ENCODE results near the gene GRK3. TPM values are rescaled to one million over a fixed set of nuclear protein-coding genes. Genes with fewer than 3 reads are reported as not detected.

The GRK3 gene
- total RNA-seq, 4 donors from 2014 or later = 0.49 to 1.1 (median 0.81) TPM

DNA sequence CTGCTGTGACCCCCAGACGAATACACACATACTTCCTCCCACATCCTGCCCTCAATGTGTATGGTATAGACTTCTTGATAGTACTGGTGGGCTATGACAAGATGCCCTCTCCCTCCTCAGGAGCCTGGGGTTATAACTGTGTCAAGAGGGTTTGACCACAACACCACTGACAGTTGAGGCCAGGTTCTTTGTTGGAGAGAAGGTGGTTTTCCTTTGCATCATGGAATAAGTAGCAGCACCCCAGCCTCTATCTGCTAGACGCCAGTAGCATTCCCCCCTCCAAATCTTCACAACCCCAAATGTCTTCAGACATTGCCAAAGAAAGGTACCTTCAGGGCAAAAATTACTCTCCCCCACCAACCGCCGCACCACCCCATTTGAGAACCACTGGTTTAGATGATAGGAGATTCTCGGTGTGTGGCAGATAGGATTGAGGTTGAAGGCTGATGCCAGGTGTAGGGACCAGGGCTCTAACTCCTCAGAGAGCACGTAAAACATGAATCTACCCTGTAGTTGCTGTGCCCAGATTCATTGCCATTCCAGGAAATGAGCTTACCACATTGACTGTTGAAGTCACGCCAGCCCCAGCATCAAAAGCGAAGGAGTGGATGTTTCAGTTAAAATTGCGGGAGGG lies 172.0 kb downstream of the GRK3 start:
- H3K9me3 ChIP-seq = no peaks in the 10 kb centered on the region
- H3K4me1 ChIP-seq = peaks cover 4 to 6% of the 10 kb centered on the region in 2 donors
- DNase-seq = no peak
- in situ Hi-C loops (cut with MboI; ENCODE audit: low sequenced_read_pairs in 4 of 4) (no loop called here), intact Hi-C loops (cut with DNase I; ENCODE audit: low total_unique reads) (no loop called here)
- no peak overlapping the region for H3K27ac ChIP-seq
- no peak overlapping the region for H3K4me3 ChIP-seq
- ATAC-seq = no peak
- H3K36me3 ChIP-seq = no peaks in the 10 kb centered on the region
- TF ChIP-seq, protein P1, sequence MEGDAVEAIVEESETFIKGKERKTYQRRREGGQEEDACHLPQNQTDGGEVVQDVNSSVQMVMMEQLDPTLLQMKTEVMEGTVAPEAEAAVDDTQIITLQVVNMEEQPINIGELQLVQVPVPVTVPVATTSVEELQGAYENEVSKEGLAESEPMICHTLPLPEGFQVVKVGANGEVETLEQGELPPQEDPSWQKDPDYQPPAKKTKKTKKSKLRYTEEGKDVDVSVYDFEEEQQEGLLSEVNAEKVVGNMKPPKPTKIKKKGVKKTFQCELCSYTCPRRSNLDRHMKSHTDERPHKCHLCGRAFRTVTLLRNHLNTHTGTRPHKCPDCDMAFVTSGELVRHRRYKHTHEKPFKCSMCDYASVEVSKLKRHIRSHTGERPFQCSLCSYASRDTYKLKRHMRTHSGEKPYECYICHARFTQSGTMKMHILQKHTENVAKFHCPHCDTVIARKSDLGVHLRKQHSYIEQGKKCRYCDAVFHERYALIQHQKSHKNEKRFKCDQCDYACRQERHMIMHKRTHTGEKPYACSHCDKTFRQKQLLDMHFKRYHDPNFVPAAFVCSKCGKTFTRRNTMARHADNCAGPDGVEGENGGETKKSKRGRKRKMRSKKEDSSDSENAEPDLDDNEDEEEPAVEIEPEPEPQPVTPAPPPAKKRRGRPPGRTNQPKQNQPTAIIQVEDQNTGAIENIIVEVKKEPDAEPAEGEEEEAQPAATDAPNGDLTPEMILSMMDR (IDR thresholded peaks at IDR 0.05 in 4 of 5, conservative IDR thresholded peaks at IDR 0.05 in 1 of 5) = no peak
- no peak for TF ChIP-seq POLR2A (IDR thresholded peaks at IDR 0.05)
- H3K27me3 ChIP-seq = no peaks in the 10 kb centered on the region

- in situ Hi-C loops (cut with MboI; ENCODE audit: low sequenced_read_pairs in 4 of 4) (no loop called here), intact Hi-C loops (cut with DNase I; ENCODE audit: low total_unique reads) (loop anchor here (10.0 kb wide), 1 partner anchor 625 kb away; no protein-coding TSS in a partner anchor)
- no peak for DNase-seq
- no peak for ATAC-seq
- no peaks in the 10 kb centered on the region for H3K36me3 ChIP-seq
- no peaks in the 10 kb centered on the region for H3K27me3 ChIP-seq
- H3K9me3 ChIP-seq = no peaks in the 10 kb centered on the region
- peaks cover 11 to 14% of the 10 kb centered on the region in 2 donors for H3K4me1 ChIP-seq
- no peak for TF ChIP-seq POLR2A (IDR thresholded peaks at IDR 0.05)
- TF ChIP-seq, protein P1 (IDR thresholded peaks at IDR 0.05 in 4 of 5, conservative IDR thresholded peaks at IDR 0.05 in 1 of 5) = no peak
- H3K27ac ChIP-seq = no peak overlapping the region
- no peak overlapping the region for H3K4me3 ChIP-seq
Measured at GRCh38 chr22:25739659-25740344, 175.3 kb downstream of the GRK3 start.

DNA sequence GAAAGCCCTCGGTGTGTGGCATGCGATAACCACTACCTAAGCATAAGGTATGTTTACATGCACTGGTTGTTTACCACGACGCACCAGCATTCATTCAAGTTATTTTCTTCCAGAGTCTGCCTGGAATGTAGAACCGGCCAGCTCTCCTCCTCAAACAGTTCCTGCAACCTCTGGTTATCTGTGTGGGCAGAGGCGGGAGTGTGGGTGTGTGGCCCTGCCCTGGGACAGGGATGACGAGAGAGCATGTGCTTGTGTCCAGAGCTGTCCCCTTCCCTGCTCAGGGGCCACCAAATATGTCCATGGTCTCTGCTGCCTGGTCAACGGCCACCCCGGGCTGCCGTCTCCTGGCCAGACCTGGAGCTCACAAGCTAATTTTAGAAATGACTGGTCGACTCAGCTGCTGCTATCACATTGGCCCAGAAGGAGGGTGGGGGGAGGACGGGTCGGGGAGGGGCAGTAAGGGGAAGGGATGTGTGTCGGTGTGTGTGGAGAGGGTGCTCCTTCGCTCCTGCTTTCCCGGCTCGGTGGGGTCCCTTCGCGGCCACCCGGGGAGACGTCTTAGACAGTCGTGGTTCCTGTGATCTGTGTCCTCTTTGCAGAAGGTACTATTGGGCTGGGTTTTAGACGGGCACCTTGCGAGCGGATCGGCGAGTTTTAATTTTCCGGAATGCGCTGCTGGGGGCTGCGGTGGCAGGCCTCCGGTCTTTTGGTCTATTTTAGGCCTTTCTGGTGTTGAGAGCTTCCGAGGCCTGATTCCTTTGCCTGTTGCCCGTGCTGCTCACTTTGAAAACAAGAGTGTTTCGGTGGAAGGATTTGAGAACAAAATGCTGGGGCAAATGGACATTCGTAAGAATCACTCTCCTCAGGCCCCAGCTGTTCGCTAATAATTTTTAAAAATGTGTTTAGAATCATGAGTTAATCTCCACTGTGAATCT lies 177.5 kb downstream of the GRK3 start, which contains the start of gene MYO18B:
TSS of gene MYO18B (plus strand) at position 497 of the 935 bp plus-strand sequence. CDS start 18,905 bp downstream, outside the sequence.
- TF ChIP-seq POLR2A (IDR thresholded peaks at IDR 0.05) = peak; percentile 93 to 96
- TF ChIP-seq, protein P1 (IDR thresholded peaks at IDR 0.05 in 4 of 5, conservative IDR thresholded peaks at IDR 0.05 in 1 of 5) = no peak
- peak within 1 kb of the TSS; percentile 98 to 99 (median 98) for H3K27ac ChIP-seq
- no peaks in the 10 kb centered on the region for H3K9me3 ChIP-seq
- ATAC-seq (peak; percentile 84 to 86), DNase-seq (peak; percentile 90 to 97)
- in situ Hi-C loops (cut with MboI; ENCODE audit: low sequenced_read_pairs in 4 of 4) (no loop called here), intact Hi-C loops (cut with DNase I; ENCODE audit: low total_unique reads) (loop anchor here (10.0 kb wide), 1 partner anchor 627 kb away; no protein-coding TSS in a partner anchor)
- H3K4me1 ChIP-seq = peaks cover 33 to 34% of the 10 kb centered on the region in 2 donors
- no peaks in the 10 kb centered on the region for H3K36me3 ChIP-seq
- H3K27me3 ChIP-seq = no peaks in the 10 kb centered on the region
- peak within 1 kb of the TSS; percentile 71 to 85 (median 79) for H3K4me3 ChIP-seq

DNA sequence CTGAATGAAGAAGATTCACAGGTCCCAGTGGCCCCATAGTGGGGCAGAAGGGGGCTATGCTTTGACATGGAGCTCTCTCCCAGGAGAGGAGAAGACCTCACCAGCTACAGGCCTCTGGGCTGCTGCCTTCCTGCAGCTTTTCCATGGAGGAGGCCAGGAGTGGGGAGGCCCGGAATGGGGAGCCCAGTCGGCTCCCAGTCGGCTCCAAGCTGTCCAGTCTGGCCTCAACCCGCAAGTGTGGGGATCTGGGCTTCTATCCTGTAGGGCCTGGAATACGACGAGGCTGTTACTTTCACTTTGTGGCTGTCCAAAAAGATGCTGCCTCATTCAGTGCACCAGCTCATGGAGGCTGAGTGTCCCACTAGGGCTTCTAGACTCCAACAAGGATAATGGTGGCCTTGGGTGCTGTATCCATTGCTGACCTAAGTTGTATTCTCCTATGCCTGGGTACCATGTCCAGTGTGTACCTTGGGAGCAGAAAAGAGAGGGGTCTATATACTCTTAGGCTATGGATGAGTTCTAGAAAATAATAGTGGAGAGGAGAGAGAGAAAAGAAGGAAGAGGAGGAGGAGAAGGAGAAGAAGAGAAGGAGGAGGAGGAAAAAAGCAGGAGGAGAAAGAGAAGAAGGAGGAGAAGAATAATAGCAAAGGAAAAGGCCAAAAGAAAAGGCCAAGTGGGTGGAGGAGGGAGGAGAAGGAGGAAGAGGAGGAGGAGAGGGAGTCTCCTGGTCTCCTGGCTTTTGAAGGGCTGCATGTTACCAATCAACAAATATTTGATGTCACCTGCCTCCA lies 178.6 kb downstream of the GRK3 start:
- H3K4me3 ChIP-seq = peak overlapping the region; percentile 71 to 85 (median 79)
- peaks cover 41 to 45% of the 10 kb centered on the region in 2 donors for H3K4me1 ChIP-seq
- H3K27ac ChIP-seq = peak overlapping the region; percentile 98 to 99 (median 98)
- DNase-seq (no peak), ATAC-seq (peak in 1 of 2 donors; percentile 3)
- in situ Hi-C loops (cut with MboI; ENCODE audit: low sequenced_read_pairs in 4 of 4) (no loop called here), intact Hi-C loops (cut with DNase I; ENCODE audit: low total_unique reads) (loop anchor here (10.0 kb wide), 1 partner anchor 628 kb away; no protein-coding TSS in a partner anchor)
- TF ChIP-seq, protein P1 (IDR thresholded peaks at IDR 0.05 in 4 of 5, conservative IDR thresholded peaks at IDR 0.05 in 1 of 5) = no peak
- TF ChIP-seq POLR2A (IDR thresholded peaks at IDR 0.05) = peak in 1 of 2 donors; percentile 7
- H3K27me3 ChIP-seq = no peaks in the 10 kb centered on the region
- H3K9me3 ChIP-seq = no peaks in the 10 kb centered on the region
- H3K36me3 ChIP-seq = no peaks in the 10 kb centered on the region

All from gastrocnemius medialis (tissue), 4 donors.